SK-N-DZ (cell line): Measurements from ENCODE around the gene EIF4A2. TPM values are rescaled to one million over a fixed set of nuclear protein-coding genes. Genes with fewer than 3 reads are reported as not detected.

Experiments used
- DNase-seq: peaks from one replicate; pipeline ENCODE4 v3.0.0-alpha.2; 2015; ENCODE audit warnings: low spot score
- polyA plus RNA-seq, 2 experiments: library from polyadenylated mRNA; depleted of rRNA; stranded (reverse); fragments of >200 nt; gene quantifications; 2 replicates each; pipeline ENCODE4 v1.2.3, GENCODE V29; 2014

Gene EIF4A2
- polyA plus RNA-seq (2014; cell fraction: cytosol; rRNA removed), result 698 and 722 TPM in 2 replicates
- 1,380 and 1,503 TPM in 2 replicates for polyA plus RNA-seq (2014; cell fraction: nucleus; rRNA removed)

GRCh38 chr3:186783058-186783730 lies at the start of gene EIF4A2:
EIF4A2 (plus strand) TSS chr3:186783577; CDS start chr3:186783611, 34 bp downstream.
- peak; percentile 93 for DNase-seq

GRCh38 chr3:186742618-186743380 lies 40.6 kb upstream of the EIF4A2 start:
- no peak for DNase-seq

GRCh38 chr3:186743666-186744065 lies 39.7 kb upstream of the EIF4A2 start:
- DNase-seq, result no peak

- no peak for DNase-seq
These were observed 37.4 kb upstream of the EIF4A2 start for GRCh38 chr3:186746008-186746407.

GRCh38 chr3:186750316-186750715 lies 33.1 kb upstream of the EIF4A2 start:
- DNase-seq, result no peak

GRCh38 chr3:186751480-186751879 lies 31.9 kb upstream of the EIF4A2 start:
- DNase-seq, result no peak

- no peak for DNase-seq
These were observed 29.4 kb upstream of the EIF4A2 start for GRCh38 chr3:186754006-186754405.

- DNase-seq, result no peak
These were observed 28.5 kb upstream of the EIF4A2 start for GRCh38 chr3:186754871-186755270.

GRCh38 chr3:186757214-186757613 lies 26.2 kb upstream of the EIF4A2 start:
- no peak for DNase-seq

GRCh38 chr3:186757686-186758220 lies 25.6 kb upstream of the EIF4A2 start:
- DNase-seq, result no peak

- DNase-seq, result peak; percentile 53
These were observed 24.0 kb upstream of the EIF4A2 start for GRCh38 chr3:186759231-186759930.

GRCh38 chr3:186760141-186760833 lies 23.1 kb upstream of the EIF4A2 start:
- DNase-seq, result no peak

- no peak for DNase-seq
These were observed 22.4 kb upstream of the EIF4A2 start for GRCh38 chr3:186760897-186761447.

GRCh38 chr3:186772281-186772694 lies 11.1 kb upstream of the EIF4A2 start:
- peak; percentile 49 for DNase-seq

GRCh38 chr3:186772701-186773417 lies 10.5 kb upstream of the EIF4A2 start:
- peak; percentile 74 for DNase-seq

GRCh38 chr3:186775999-186776398 lies 7.4 kb upstream of the EIF4A2 start:
- no peak for DNase-seq

- no peak for DNase-seq
These were observed 4.2 kb upstream of the EIF4A2 start for GRCh38 chr3:186779204-186779603.

- no peak for DNase-seq
These were observed 777 bp upstream of the EIF4A2 start for GRCh38 chr3:186782542-186783057.

GRCh38 chr3:186783731-186784515 lies 546 bp downstream of the EIF4A2 start:
- DNase-seq, result peak; percentile 77
